ENCODE measurements around the gene MLXIP. TPM values are rescaled to one million over a fixed set of nuclear protein-coding genes. Genes with fewer than 3 reads are reported as not detected.

The MLXIP gene
- total and polyA plus RNA-seq, 2 of the 4 experiments (the other 2 are of a cell fraction): 2.7 to 10.8 TPM

DNA sequence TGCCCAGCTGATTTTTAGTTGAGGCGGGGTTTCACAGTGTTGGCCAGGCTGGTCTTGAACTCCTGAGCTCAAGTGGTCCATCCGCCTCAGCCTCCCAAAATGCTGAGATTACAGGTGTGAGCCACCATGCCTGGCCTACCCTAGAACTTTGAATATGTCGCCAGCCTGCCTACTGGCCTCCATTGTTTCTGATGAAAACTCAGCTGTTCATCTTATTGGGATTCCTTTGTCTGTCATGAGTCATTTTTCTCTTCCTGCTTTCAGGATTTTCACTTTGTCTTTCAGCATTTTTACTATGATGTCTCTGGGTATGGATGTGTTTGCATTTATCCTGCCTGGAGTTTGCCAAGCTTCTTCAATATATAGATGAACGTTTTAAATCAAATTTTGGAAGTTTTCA lies 116.8 kb downstream of the MLXIP start:
- Histone ChIP-seq H2AFZ (replicated peaks; ENCODE audit: low read length, poor library complexity) (no peak overlapping the region), H2BK15ac (ENCODE audit: low read depth, low read length) (no peak overlapping the region), H3K79me1 (ENCODE audit: low read depth in 1 of 2, low read length in 2 of 2) (no peaks in the 10 kb centered on the region), H2BK120ac (ENCODE audit: low read depth, low read length) (no peak overlapping the region), H3K4me3 (ENCODE audit: insufficient read depth, low read depth, low read length) (no peak overlapping the region), H3K9me3 (ENCODE audit: control insufficient read depth, insufficient read depth, low read length) (peaks cover 2% of the 10 kb centered on the region; the same call in 1 of the 2 replicates), H4K5ac (ENCODE audit: low read depth, low read length) (no peak overlapping the region), H4K91ac (ENCODE audit: insufficient read depth, low read depth, low read length) (no peak overlapping the region), H3K4me2 (ENCODE audit: low read depth, low read length) (no peak overlapping the region), H2AK5ac (ENCODE audit: low read depth, low read length) (no peak overlapping the region), H3K23ac (ENCODE audit: low read depth, low read length) (no peak overlapping the region), H2BK20ac (ENCODE audit: low read depth, low read length) (no peak overlapping the region), H3K27me3 (ENCODE audit: control insufficient read depth, insufficient read depth, low read length) (no peaks in the 10 kb centered on the region), H2AK9ac (replicated peaks; ENCODE audit: low read depth, low read length, poor library complexity) (no peak overlapping the region), H4K8ac (ENCODE audit: low read depth in 2 of 2, low read length in 2 of 2) (no peak overlapping the region), H2BK5ac (ENCODE audit: low read depth, low read length, poor library complexity, severe bottlenecking) (no peak overlapping the region), H3K14ac (replicated peaks; ENCODE audit: low read depth, low read length) (no peak overlapping the region), H3K9me1 (ENCODE audit: insufficient read depth, low read length) (0 out of 2 replicates have a peak, but pooled peaks cover 4% of the 10 kb centered on the region), H3K18ac (ENCODE audit: low read depth, low read length) (no peak overlapping the region), H4K20me1 (ENCODE audit: insufficient read depth, low read length) (no peaks in the 10 kb centered on the region), H3K4ac (ENCODE audit: low read depth, low read length) (no peak overlapping the region), H3K27ac (ENCODE audit: insufficient read depth, low read length) (no peak overlapping the region), H3K36me3 (ENCODE audit: control insufficient read depth, insufficient read depth, low read length) (no peaks in the 10 kb centered on the region), H3K4me1 (ENCODE audit: control insufficient read depth, insufficient read depth, low read length) (peaks cover 4% of the 10 kb centered on the region), H3K9ac (ENCODE audit: low read depth, low read length) (no peak overlapping the region), H3K56ac (ENCODE audit: extremely low read depth, insufficient read depth, low read length) (no peak overlapping the region)
- dilution Hi-C loops (cut with HindIII; ENCODE audit: low sequenced_read_pairs, unreplicated experiment) (no loop called here), in situ Hi-C loops (cut with MboI; ENCODE audit: low sequenced_read_pairs) (no loop called here), intact Hi-C loops (cut with micrococcal nuclease) (no loop called here)
- BruUV-seq (replicated peaks): no TSS peak
- 86% methylated on average over 1 of the region's 4 CpGs; no CpG with 5 or more reads in 1 of the 2 experiments for WGBS, 2 experiments (ENCODE audit: extremely low coverage in 2 of 2, insufficient read length in 1 of 2)
- ATAC-seq (ENCODE audit: low read depth): no peak
- POLR2A ChIA-PET (ENCODE audit: unreplicated experiment): interaction anchor here (0.7 kb wide), 1 partner anchor 9 kb away, joined by 9 read pairs; no protein-coding TSS in a partner anchor
- TF ChIP-seq FOS (IDR thresholded peaks at IDR 0.05; ENCODE audit: low read depth, low read length): no peak
- CTCF ChIA-PET: interaction anchor here (0.6 kb wide), 2 partner anchors 39 to 587 kb away, joined by 3 to 7 read pairs; no protein-coding TSS in a partner anchor
- no peak for DNase-seq

Other genes with a start within 250 kb of the MLXIP start
- gene HPD, start 219.9 kb upstream of the MLXIP start, total RNA-seq (2012; rRNA removed): 0.18 TPM in 1 of 2 replicates, not detected in the other
- gene HPD, start 219.9 kb upstream of the MLXIP start, polyA plus RNA-seq (2012; rRNA removed): 0.14 and 0.15 TPM in 2 replicates
- 142 and 156 TPM in 2 replicates for gene PSMD9, start 190.0 kb upstream of the MLXIP start, total RNA-seq (2012; rRNA removed)
- gene PSMD9, start 190.0 kb upstream of the MLXIP start, polyA plus RNA-seq (2012; rRNA removed): 135 and 138 TPM in 2 replicates
- gene CFAP251, start 160.2 kb upstream of the MLXIP start, total RNA-seq (2012; rRNA removed): 9.1 and 9.4 TPM in 2 replicates
- gene CFAP251, start 160.2 kb upstream of the MLXIP start, polyA plus RNA-seq (2012; rRNA removed): 6.8 and 7.8 TPM in 2 replicates
- 5.6 and 6.1 TPM in 2 replicates for gene BCL7A, start 56.9 kb upstream of the MLXIP start, total RNA-seq (2012; rRNA removed)
- gene BCL7A, start 56.9 kb upstream of the MLXIP start, polyA plus RNA-seq (2012; rRNA removed): 7.9 and 8.6 TPM in 2 replicates
- not detected in 2 replicates for gene IL31, start 95.5 kb downstream of the MLXIP start, total RNA-seq (2012; rRNA removed)
- not detected in 2 replicates for gene IL31, start 95.5 kb downstream of the MLXIP start, polyA plus RNA-seq (2012; rRNA removed)
- gene LRRC43, start 104.4 kb downstream of the MLXIP start, total RNA-seq (2012; rRNA removed): 0.36 TPM in 1 of 2 replicates, not detected in the other
- 0.19 and 0.26 TPM in 2 replicates for gene LRRC43, start 104.4 kb downstream of the MLXIP start, polyA plus RNA-seq (2012; rRNA removed)
- under 0.01 and 0.18 TPM in 2 replicates for gene B3GNT4, start 125.0 kb downstream of the MLXIP start, total RNA-seq (2012; rRNA removed)
- gene B3GNT4, start 125.0 kb downstream of the MLXIP start, polyA plus RNA-seq (2012; rRNA removed): 0.53 and 0.99 TPM in 2 replicates
- 102 and 104 TPM in 2 replicates for gene DIABLO, start 147.3 kb downstream of the MLXIP start, total RNA-seq (2012; rRNA removed)
- 67.0 and 69.7 TPM in 2 replicates for gene DIABLO, start 147.3 kb downstream of the MLXIP start, polyA plus RNA-seq (2012; rRNA removed)
- gene VPS33A, start 187.7 kb downstream of the MLXIP start, total RNA-seq (2012; rRNA removed): 20.3 and 21.4 TPM in 2 replicates
- gene VPS33A, start 187.7 kb downstream of the MLXIP start, polyA plus RNA-seq (2012; rRNA removed): 14.0 and 14.3 TPM in 2 replicates

All from IMR-90 (cell line).